RWPE2 (cell line): ENCODE data around the gene SLC6A3.

Experiments used
- ATAC-seq: fragments of 200-7000 bp; cut with Tn5 transposase; 3 replicates; pipeline ENCODE4 v1.9.1; 2021; ENCODE audit warnings: low read depth
- DNase-seq: peaks from one replicate; pipeline ENCODE4 v3.0.0-alpha.2; 2020; ENCODE audit warnings: low spot score
- H3K27ac ChIP-seq: fragments of 450-650 bp; 2 replicates; pipeline ENCODE4 v1.5.1; 2017; ENCODE audit warnings: mild to moderate bottlenecking; ENCODE audit not compliant: poor library complexity, severe bottlenecking
- H3K27me3 ChIP-seq: fragments of 250-450 bp; sonication (Bioruptor Pico); 2 replicates; pipeline ENCODE4 v1.5.1; 2021; ENCODE audit warnings: mild to moderate bottlenecking, moderate library complexity; ENCODE audit not compliant: insufficient read depth, poor library complexity, severe bottlenecking
- H3K36me3 ChIP-seq: fragments of 250-450 bp; sonication (Bioruptor Pico); 2 replicates; pipeline ENCODE4 v1.5.1; 2020; ENCODE audit warnings: low read depth, mild to moderate bottlenecking, moderate library complexity
- H3K4me1 ChIP-seq: fragments of 250-450 bp; sonication (Bioruptor Pico); 2 replicates; pipeline ENCODE4 v1.5.1; 2021; ENCODE audit warnings: mild to moderate bottlenecking, moderate library complexity; ENCODE audit not compliant: insufficient read depth, poor library complexity, severe bottlenecking
- H3K4me3 ChIP-seq: fragments of 250-450 bp; sonication (Bioruptor Pico); 2 replicates; pipeline ENCODE4 v1.5.1; 2021; ENCODE audit warnings: mild to moderate bottlenecking, moderate library complexity; ENCODE audit not compliant: severe bottlenecking
- H3K9me3 ChIP-seq: fragments of 250-450 bp; sonication (Bioruptor Pico); 2 replicates; pipeline ENCODE4 v1.5.1; 2021; ENCODE audit warnings: mild to moderate bottlenecking, moderate library complexity; ENCODE audit not compliant: severe bottlenecking
- CTCF ChIP-seq: fragments of 450-650 bp; IDR thresholded peaks from one replicate; pipeline ENCODE4 v1.5.1; 2017; ENCODE audit warnings: mild to moderate bottlenecking, moderate library complexity; ENCODE audit not compliant: poor library complexity, severe bottlenecking

The SLC6A3 gene

GRCh38 chr5:1449081-1449630, 3.9 kb upstream of the SLC6A3 start:
- ATAC-seq (no peak), DNase-seq (no peak)
- peaks cover 86% of the 10 kb centered on the region for H3K27me3 ChIP-seq
- no peak overlapping the region for H3K27ac ChIP-seq
- no peaks in the 10 kb centered on the region for H3K36me3 ChIP-seq
- H3K9me3 ChIP-seq: peaks cover 7% of the 10 kb centered on the region
- H3K4me1 ChIP-seq: no peaks in the 10 kb centered on the region
- no peak overlapping the region for H3K4me3 ChIP-seq
- no peak for TF ChIP-seq CTCF

- Histone ChIP-seq H3K36me3 (no peaks in the 10 kb centered on the region), H3K4me1 (no peaks in the 10 kb centered on the region), H3K27me3 (peaks cover 92% of the 10 kb centered on the region), H3K4me3 (no peak overlapping the region), H3K27ac (no peak overlapping the region), H3K9me3 (peaks cover 4% of the 10 kb centered on the region)
- TF ChIP-seq CTCF: no peak
- ATAC-seq (no peak), DNase-seq (no peak)
Measured at GRCh38 chr5:1448511-1449011, 3.3 kb upstream of the SLC6A3 start.

- DNase-seq (peak; percentile 64), ATAC-seq (no peak; the same call in 2 of the 3 replicates)
- no peak overlapping the region for H3K27ac ChIP-seq
- H3K36me3 ChIP-seq: no peaks in the 10 kb centered on the region
- H3K27me3 ChIP-seq: peaks cover 95% of the 10 kb centered on the region
- H3K4me1 ChIP-seq: no peaks in the 10 kb centered on the region
- no peak for TF ChIP-seq CTCF
- H3K4me3 ChIP-seq: no peak overlapping the region
- peaks cover 2% of the 10 kb centered on the region for H3K9me3 ChIP-seq
Measured at GRCh38 chr5:1447671-1448361, 2.6 kb upstream of the SLC6A3 start.

- Histone ChIP-seq H3K4me1 (no peaks in the 10 kb centered on the region), H3K36me3 (no peaks in the 10 kb centered on the region), H3K27me3 (peaks cover 95% of the 10 kb centered on the region), H3K4me3 (no peak overlapping the region), H3K27ac (no peak overlapping the region), H3K9me3 (no peaks in the 10 kb centered on the region)
- no peak for TF ChIP-seq CTCF
- DNase-seq: peak; percentile 59
- ATAC-seq: no peak
Measured at GRCh38 chr5:1446602-1447343, 1.5 kb upstream of the SLC6A3 start.
